NCI-H2107 (cell line): ENCODE results near the gene ARHGEF40.

ENCODE experiments used
- DNase-seq: peaks from one replicate; lab custom pipeline; 2025; lab: John Stamatoyannopoulos, UW

ARHGEF40 gene

GRCh38 chr14:21098076-21098891, 28.2 kb downstream of the ARHGEF40 start, which contains the start of gene ZNF219:
Gene ZNF219, minus strand, starts transcription at chr14:21098655. Its CDS starts 5,064 bp downstream, at chr14:21093591.
- no peak for DNase-seq

GRCh38 chr14:21098892-21099595, 28.9 kb downstream of the ARHGEF40 start:
- DNase-seq: no peak

GRCh38 chr14:21099596-21099985, 29.5 kb downstream of the ARHGEF40 start:
- no peak for DNase-seq

- no peak for DNase-seq
Observed at GRCh38 chr14:21100931-21101330, 30.8 kb downstream of the ARHGEF40 start, which contains the start of gene TMEM253. Gene TMEM253, plus strand, starts transcription at chr14:21101066. Its CDS starts 278 bp downstream, at chr14:21101344.

- DNase-seq: no peak
Observed at GRCh38 chr14:21101802-21102413, 31.8 kb downstream of the ARHGEF40 start.

GRCh38 chr14:21102521-21103410, 32.7 kb downstream of the ARHGEF40 start:
- no peak for DNase-seq

GRCh38 chr14:21103411-21103709, 33.3 kb downstream of the ARHGEF40 start:
- DNase-seq: no peak

- DNase-seq: peak; percentile 97
Observed at GRCh38 chr14:21103710-21104447, 33.8 kb downstream of the ARHGEF40 start.

GRCh38 chr14:21104448-21105060, 34.5 kb downstream of the ARHGEF40 start:
- DNase-seq: peak; percentile 91

- DNase-seq: no peak
Observed at GRCh38 chr14:21105095-21105494, 35.0 kb downstream of the ARHGEF40 start.

GRCh38 chr14:21106176-21106497, 36.0 kb downstream of the ARHGEF40 start:
- DNase-seq: no peak

- peak; percentile 82 for DNase-seq
Observed at GRCh38 chr14:21106498-21107282, 36.6 kb downstream of the ARHGEF40 start.

- no peak for DNase-seq
Observed at GRCh38 chr14:21107283-21107800, 37.2 kb downstream of the ARHGEF40 start.

GRCh38 chr14:21108791-21109190, 38.7 kb downstream of the ARHGEF40 start:
- no peak for DNase-seq

GRCh38 chr14:21109377-21110138, 39.5 kb downstream of the ARHGEF40 start:
- DNase-seq: peak; percentile 93

GRCh38 chr14:21112255-21112654, 42.2 kb downstream of the ARHGEF40 start:
- no peak for DNase-seq

GRCh38 chr14:21113369-21113768, 43.3 kb downstream of the ARHGEF40 start:
- no peak for DNase-seq

- no peak for DNase-seq
Observed at GRCh38 chr14:21118933-21119332, 48.8 kb downstream of the ARHGEF40 start.

- no peak for DNase-seq
Observed at GRCh38 chr14:21120686-21121085, 50.6 kb downstream of the ARHGEF40 start.
